Activated T-cell treated with anti-CD3 and anti-CD28 coated beads, Interleukin-2, amount 50 U/mL, for 72 hours (primary cell): ENCODE results near the gene GNPTG. TPM values are rescaled to one million over a fixed set of nuclear protein-coding genes. Genes with fewer than 3 reads are reported as not detected.

Experiments
- ATAC-seq, 2 donors: fragments of 150-1000 bp; cut with Tn5 transposase; replicated peaks in 1 of 2; 2 replicates each; pipeline ENCODE4 v1.10.0; 2021; ENCODE audit warnings: moderate library complexity in 2 of 2, mild to moderate bottlenecking in 1 of 2
- DNase-seq, 2 donors: peaks; one replicate each; pipeline ENCODE4 v3.0.0; 2021 to 2022; ENCODE audit warnings: mixed read lengths in 1 of 2
- H3K27ac Mint-ChIP-seq: one replicate; pipeline ENCODE4 v1.8.0; 2022; ENCODE audit warnings: mild to moderate bottlenecking, moderate library complexity, mixed read lengths
- H3K27me3 Mint-ChIP-seq: one replicate; pipeline ENCODE4 v1.8.0; 2022; ENCODE audit warnings: low read depth, mixed read lengths
- H3K36me3 Mint-ChIP-seq, 2 donors: one replicate each; pipeline ENCODE4 v1.8.0; 2022; ENCODE audit warnings: mixed read lengths in 2 of 2, mild to moderate bottlenecking in 1 of 2; ENCODE audit not compliant: insufficient read depth in 2 of 2
- H3K4me1 Mint-ChIP-seq: one replicate; pipeline ENCODE4 v1.8.0; 2022; ENCODE audit warnings: low read depth, mixed read lengths
- H3K4me3 Mint-ChIP-seq, 2 donors: one replicate each; pipeline ENCODE4 v1.8.0; 2022; ENCODE audit warnings: mild to moderate bottlenecking in 2 of 2, mixed read lengths in 2 of 2, moderate library complexity in 2 of 2
- H3K9me3 Mint-ChIP-seq, 2 donors: one replicate each; pipeline ENCODE4 v1.8.0; 2022; ENCODE audit warnings: mixed read lengths in 2 of 2
- total RNA-seq, 2 donors: library from RNA; stranded (reverse); gene quantifications; one replicate each; pipeline ENCODE4 v1.2.3, GENCODE V29; 2022

Gene GNPTG
- total RNA-seq, 2 donors from 2014 or later, result 22.1 to 23.8 TPM

DNA sequence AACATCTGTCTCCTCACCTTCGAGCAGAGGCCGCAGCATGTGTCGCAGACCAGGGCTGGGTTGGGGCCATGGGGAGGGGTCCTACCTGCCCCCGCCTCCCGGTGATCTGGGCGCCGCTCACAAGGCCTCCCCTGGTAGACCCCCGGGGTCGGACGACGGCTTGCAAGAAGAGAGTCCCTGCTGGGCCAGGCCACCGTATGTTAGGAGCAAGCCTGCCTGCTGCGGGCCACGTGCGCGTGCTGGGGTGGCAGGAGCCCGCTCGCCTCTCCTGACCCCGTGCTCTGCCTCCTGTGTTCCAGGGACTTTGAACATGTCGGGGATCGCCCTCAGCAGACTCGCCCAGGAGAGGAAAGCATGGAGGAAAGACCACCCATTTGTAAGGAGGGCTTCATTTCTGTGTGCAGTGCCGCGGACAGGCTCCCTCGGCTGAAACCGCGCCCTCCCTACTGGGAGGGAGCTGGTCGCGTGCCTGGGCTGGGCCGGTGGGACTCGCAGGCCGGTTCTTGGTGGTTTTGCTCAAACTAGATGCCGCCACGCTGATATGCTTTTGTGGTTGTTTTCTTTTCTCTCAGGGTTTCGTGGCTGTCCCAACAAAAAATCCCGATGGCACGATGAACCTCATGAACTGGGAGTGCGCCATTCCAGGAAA lies 37.9 kb upstream of the GNPTG start:
- peaks cover 10 to 30% of the 10 kb centered on the region in 2 donors for H3K36me3 Mint-ChIP-seq

DNA sequence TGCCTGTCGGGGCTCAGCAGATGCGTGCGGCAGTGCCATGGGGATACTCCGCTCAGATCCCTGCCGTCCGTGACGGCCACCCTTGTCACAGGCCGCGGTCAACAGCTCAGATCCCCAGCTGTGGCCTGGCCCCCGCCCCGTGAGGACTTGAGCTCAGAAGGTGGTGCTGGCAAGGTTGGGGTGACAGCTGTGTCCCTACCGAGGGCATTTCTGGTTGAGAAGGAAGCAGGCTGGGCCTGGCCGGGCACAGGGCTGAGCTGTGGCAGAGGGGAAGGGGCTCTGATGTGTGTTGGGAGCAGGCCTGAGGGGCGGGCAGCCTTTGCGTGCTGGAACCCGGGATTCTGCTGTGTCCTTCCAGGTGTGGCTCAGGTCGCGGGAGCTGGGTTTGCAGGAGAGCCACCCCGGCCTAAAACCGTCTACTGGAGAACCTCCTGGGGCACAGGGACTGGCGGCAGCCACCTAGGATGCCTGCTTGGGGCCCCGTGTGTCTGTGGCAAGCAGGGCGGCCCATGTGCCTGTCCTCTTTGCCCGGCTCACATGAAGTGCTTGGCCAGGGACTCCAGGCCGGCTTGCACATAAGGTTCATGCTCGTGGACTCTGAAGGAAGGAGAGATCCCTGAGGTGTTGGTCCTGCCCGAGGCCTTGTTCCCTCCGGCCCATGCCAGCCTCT lies 37.2 kb upstream of the GNPTG start:
- H3K27me3 Mint-ChIP-seq, result no peaks in the 10 kb centered on the region
- ATAC-seq (no peak), DNase-seq (no peak)
- no peak overlapping the region for H3K27ac Mint-ChIP-seq
- H3K36me3 Mint-ChIP-seq, result peaks cover 10 to 34% of the 10 kb centered on the region in 2 donors
- peaks cover 27% of the 10 kb centered on the region for H3K4me1 Mint-ChIP-seq
- H3K9me3 Mint-ChIP-seq, result no peaks in the 10 kb centered on the region
- H3K4me3 Mint-ChIP-seq, result no peak overlapping the region

More for the DNA sequence above, 37.9 kb upstream of the GNPTG start:
- DNase-seq (no peak), ATAC-seq (no peak)
- Mint-ChIP-seq H3K27me3 (no peaks in the 10 kb centered on the region), H3K9me3 (no peaks in the 10 kb centered on the region), H3K27ac (no peak overlapping the region), H3K4me1 (peaks cover 27% of the 10 kb centered on the region), H3K4me3 (no peak overlapping the region)

DNA sequence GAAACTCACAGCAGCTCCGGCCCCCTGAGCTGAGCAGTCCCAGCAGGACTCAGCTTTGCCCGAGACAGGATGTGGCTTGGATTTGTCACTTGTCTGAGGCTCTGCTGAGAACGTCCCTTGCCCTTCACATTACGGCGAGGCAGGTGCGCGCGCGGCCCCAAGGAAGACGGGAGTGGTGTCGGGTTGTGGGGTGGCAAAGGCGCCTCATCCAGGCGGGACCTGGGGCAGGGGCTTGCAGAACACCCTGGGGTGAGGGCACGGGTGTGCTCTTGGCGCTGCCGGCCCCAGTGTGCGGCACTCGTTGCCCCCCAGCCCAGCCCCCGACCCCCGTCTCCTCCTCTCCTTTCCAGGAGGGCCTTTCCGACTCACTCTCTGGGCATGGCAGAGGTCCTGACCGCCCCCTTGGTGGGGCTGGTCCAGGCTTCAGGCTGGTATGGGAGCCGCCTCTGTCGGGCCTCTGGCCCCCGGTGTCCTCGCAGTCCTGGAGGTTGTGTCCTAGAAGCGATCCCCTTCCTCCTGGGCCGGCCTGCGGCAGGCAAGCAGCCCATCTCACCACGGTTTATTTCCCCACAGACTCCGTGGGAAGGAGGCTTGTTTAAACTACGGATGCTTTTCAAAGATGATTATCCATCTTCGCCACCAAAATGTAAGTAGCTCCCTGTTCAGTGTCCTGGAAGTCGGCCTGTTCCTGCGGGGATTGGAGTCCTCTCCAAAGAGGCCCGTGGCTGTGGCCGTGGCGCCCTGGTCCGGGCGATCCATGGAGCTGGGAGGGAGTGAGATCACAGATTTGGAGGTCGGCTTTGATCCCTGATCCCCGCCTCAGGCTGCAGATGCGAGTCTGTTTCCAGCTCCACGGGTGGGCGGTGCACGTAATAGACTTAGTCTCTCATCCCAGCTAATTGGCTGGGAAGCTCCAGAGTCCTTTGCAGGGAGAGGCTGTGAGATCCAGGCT lies 36.4 kb upstream of the GNPTG start:
- no peak overlapping the region for H3K27ac Mint-ChIP-seq
- peaks cover 7 to 30% of the 10 kb centered on the region in 2 donors for H3K36me3 Mint-ChIP-seq
- ATAC-seq (no peak), DNase-seq (no peak)
- H3K4me1 Mint-ChIP-seq, result peaks cover 23% of the 10 kb centered on the region
- H3K4me3 Mint-ChIP-seq, result no peak overlapping the region
- H3K9me3 Mint-ChIP-seq, result no peaks in the 10 kb centered on the region
- H3K27me3 Mint-ChIP-seq, result no peaks in the 10 kb centered on the region

DNA sequence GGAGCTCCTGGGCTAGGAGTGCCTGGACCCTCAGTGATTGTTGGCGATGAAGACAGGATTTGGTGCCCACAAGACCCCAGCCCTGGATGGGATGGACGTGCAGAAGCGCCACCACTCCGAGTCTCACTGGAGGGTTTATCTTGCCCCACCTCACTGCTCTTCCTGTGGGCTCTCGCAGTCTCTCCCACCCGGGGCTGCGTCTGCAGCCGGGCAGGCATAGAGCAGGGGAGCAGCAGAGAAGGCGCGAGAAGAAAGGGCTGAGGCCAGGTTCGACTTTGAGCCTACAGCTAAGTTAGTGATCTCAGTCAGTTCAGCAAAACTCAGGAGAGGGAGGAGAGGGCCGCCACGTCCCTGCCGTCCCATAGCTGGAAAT lies 35.7 kb upstream of the GNPTG start:
- ATAC-seq (no peak), DNase-seq (no peak)
- H3K27me3 Mint-ChIP-seq, result no peaks in the 10 kb centered on the region
- no peak overlapping the region for H3K27ac Mint-ChIP-seq
- peaks cover 16% of the 10 kb centered on the region for H3K4me1 Mint-ChIP-seq
- H3K9me3 Mint-ChIP-seq, result no peaks in the 10 kb centered on the region
- peaks cover 4 to 27% of the 10 kb centered on the region in 2 donors for H3K36me3 Mint-ChIP-seq
- no peak overlapping the region for H3K4me3 Mint-ChIP-seq

DNA sequence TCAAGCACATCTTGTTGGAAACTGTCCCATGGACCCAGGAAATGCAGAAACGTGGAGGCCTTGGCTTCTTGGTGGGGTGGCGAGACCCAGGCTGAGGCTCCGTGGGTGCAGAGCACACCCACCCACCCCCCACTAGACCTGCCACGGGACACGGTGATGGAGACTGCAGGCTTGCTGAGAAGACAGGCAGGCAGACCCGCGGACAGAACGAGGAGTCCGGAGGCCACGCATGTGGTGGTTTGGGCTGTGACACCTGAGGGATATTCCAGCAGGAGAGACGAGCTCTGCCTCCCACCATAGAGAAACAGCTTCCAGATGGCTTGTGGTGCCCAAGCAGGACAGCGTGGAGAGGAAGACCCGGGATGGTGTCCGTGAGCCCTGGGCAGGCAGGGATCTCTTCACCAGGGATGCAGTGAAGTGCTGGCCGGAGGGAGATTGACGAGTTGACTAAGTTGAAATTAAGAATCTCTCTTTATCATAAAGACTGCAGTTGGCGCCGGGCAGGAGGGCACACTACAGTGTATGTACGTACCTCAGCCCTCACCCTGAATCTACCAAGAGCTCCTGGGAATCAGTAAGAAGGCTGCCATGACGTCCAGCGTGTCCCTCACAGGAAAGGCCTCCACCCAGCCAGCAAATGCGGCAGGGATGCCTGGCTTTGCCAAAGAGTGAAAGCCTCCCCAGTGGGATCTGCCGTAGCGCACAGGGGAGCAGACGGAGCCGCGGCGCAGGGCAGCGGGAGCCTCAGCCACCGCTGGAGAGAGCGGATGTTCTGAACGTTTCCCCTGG lies 34.1 kb upstream of the GNPTG start:
- Mint-ChIP-seq H3K27me3 (no peaks in the 10 kb centered on the region), H3K9me3 (no peaks in the 10 kb centered on the region), H3K27ac (no peak overlapping the region), H3K4me3 (no peak overlapping the region), H3K4me1 (peaks cover 6% of the 10 kb centered on the region), H3K36me3 (peaks cover 4 to 27% of the 10 kb centered on the region in 2 donors)
- DNase-seq, result no peak
- no peak for ATAC-seq

DNA sequence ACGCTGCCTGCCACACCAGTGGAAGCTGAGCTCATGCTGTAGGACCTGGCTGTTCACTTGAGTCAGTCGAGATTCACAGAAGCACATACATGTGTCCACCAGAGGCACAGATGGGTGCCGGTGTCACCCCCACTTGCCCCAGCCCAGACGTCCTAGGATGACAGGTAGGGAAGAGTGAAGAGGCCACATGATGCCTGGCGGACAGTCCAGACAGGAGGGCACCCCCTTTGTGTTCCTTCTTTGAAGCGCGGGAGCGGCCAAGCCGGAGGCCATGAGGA lies 33.5 kb upstream of the GNPTG start:
- no peak overlapping the region for H3K4me3 Mint-ChIP-seq
- DNase-seq (no peak), ATAC-seq (no peak)
- H3K27me3 Mint-ChIP-seq, result no peaks in the 10 kb centered on the region
- no peaks in the 10 kb centered on the region for H3K9me3 Mint-ChIP-seq
- peak overlapping the region; percentile 76 for H3K27ac Mint-ChIP-seq
- H3K36me3 Mint-ChIP-seq, result peaks cover 4 to 27% of the 10 kb centered on the region in 2 donors
- H3K4me1 Mint-ChIP-seq, result peaks cover under 1% of the 10 kb centered on the region

DNA sequence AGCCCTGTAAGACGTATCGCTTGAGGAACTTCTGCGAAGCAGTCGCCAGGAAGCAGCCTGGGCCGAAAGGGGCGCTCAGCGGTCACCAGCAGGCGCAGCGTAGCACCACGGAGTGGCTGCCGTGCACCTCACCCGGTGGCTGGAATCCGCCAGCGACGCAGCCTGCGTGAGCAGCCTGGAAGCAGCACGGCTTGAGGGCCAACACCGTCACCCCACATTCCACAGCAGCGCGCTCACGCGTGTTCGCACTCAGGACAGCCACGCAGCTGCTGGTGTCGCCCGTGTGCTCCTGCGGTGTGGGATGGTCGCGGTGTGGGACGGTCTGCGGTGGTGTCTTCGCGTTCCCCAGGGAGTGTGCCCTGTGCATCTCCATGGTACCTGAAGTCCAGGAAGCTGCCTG lies 32.7 kb upstream of the GNPTG start:
- Mint-ChIP-seq H3K9me3 (no peaks in the 10 kb centered on the region), H3K27ac (no peak overlapping the region), H3K27me3 (no peaks in the 10 kb centered on the region), H3K4me1 (no peaks in the 10 kb centered on the region), H3K4me3 (no peak overlapping the region), H3K36me3 (peaks cover 6 to 31% of the 10 kb centered on the region in 2 donors)
- ATAC-seq, result no peak
- no peak for DNase-seq

DNA sequence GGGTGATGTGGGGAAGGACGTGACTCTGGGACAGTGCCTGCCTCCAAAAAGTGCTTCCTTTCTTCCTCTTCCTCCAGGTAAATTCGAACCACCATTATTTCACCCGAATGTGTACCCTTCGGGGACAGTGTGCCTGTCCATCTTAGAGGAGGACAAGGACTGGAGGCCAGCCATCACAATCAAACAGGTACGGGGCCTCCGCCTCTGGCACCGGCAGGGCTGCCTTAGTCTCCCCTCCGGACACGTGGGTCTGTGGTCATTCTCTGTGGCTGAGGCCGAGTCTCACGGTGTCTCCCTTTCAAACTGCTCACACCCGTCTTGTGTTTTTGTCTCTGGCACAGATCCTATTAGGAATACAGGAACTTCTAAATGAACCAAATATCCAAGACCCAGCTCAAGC lies 31.6 kb upstream of the GNPTG start:
- H3K36me3 Mint-ChIP-seq, result peaks cover 6 to 31% of the 10 kb centered on the region in 2 donors

DNA sequence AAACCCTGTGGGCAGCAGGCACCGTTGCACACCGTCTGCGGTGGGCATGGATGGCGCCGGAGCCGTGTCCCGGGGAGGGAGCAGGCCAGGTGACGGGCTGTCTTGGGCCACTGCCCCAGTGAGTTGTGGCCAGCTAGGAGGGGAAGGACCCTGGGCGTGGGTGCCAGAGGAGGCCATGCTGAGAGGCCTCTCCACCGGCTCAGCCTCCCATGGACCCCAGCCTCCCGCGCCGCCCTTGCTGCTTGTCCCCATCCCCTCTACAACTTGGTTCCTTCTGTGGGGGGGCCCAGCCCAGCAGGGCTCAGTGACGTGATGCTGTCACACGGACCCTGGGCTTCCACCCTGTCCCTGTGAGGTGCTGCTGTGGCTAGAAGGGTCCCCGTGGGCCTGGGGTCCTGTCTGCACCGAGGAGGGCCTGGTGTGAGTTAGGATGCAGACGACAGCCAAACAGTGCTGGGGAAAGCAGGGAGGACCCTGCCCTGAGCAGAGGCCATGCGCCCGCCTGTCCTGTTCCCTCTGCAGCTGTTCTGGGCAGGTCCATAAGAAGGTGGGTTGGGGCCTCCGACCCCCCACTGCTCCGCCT lies 31.0 kb upstream of the GNPTG start:
- Mint-ChIP-seq H3K27ac (no peak overlapping the region), H3K4me3 (no peak overlapping the region), H3K9me3 (no peaks in the 10 kb centered on the region), H3K36me3 (peaks cover 6 to 31% of the 10 kb centered on the region in 2 donors), H3K4me1 (no peaks in the 10 kb centered on the region), H3K27me3 (no peaks in the 10 kb centered on the region)
- peak in 1 of 2 donors; percentile 18 for ATAC-seq
- no peak for DNase-seq

More for the DNA sequence above, 31.6 kb upstream of the GNPTG start:
- DNase-seq (no peak), ATAC-seq (no peak)
- Mint-ChIP-seq H3K27me3 (no peaks in the 10 kb centered on the region), H3K4me3 (no peak overlapping the region), H3K4me1 (no peaks in the 10 kb centered on the region), H3K9me3 (no peaks in the 10 kb centered on the region), H3K27ac (peak overlapping the region; percentile 19)

DNA sequence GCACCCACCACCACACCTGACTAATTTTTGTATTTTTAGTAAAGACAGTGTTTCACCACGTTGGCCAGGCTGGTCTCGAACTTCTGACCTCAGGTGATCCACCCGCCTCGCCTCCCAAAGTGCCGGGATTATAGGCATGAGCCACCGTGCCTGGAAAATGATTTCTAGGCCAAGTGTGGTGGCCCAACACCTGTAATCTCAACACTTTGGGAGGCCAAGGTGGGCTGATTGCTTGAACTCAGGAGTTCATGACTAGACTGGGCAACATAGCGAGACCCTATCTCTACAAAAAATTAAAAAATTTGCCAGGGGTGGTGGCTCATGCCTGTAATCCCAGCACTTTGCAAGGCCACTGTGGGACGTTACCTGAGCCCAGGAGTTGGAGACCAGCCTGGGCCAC lies 29.3 kb upstream of the GNPTG start:
- DNase-seq (no peak), ATAC-seq (no peak)
- Mint-ChIP-seq H3K4me1 (no peaks in the 10 kb centered on the region), H3K4me3 (no peak overlapping the region), H3K27me3 (no peaks in the 10 kb centered on the region), H3K27ac (no peak overlapping the region), H3K9me3 (no peaks in the 10 kb centered on the region), H3K36me3 (peaks cover 6 to 23% of the 10 kb centered on the region in 2 donors)

DNA sequence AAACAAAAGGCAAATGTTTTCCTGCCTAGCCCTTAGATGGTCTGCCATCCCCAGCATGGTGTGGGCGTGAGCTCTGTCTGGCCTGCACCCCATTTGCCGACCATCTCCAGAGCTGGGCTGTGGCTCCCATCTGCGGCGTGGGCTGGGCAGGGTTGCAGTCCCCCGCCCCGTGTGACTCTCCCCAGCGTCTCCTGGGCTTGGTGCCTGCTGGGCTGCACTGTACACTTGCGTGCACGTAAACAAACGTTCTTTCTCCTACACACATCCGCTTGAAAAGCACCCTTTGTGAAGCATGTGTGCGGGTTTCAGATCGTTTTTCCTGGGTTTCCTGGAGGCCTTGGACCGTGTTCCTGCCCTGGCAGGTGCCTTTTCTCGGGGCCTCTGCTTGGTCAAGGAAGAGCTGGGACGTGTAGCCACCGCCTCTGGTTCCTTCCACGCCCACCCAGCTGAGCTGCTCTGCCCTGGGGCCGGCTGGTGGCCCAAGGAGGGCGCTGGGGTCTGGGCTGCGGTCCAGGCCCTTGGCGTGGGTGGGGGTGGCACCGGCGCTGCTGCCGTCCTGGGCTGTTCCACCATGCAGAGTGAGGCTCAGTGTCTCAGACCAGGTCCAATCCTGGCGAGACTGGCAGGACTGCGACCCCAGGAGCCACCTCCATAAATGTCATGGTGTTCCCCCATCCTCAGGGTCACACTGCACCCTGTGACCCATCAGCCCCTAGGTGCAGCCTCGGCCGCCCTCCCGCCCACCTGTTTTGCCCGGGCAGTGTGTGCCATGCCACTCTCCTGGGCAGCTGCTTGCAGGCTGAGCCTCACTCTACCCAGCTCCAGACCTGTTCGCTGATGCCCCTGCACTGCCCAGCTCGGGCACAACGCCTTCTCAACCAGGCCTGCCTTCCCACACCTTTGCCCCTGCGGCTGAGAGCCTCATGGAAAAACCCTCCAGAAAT lies 28.2 kb upstream of the GNPTG start:
- Mint-ChIP-seq H3K4me1 (no peaks in the 10 kb centered on the region), H3K36me3 (peaks cover 3 to 12% of the 10 kb centered on the region in 2 donors), H3K27me3 (no peaks in the 10 kb centered on the region), H3K27ac (no peak overlapping the region), H3K9me3 (no peaks in the 10 kb centered on the region), H3K4me3 (no peak overlapping the region)
- DNase-seq, result no peak
- peak; percentile 8 to 19 for ATAC-seq
